Measurements from ENCODE around the gene BMAL2. TPM values are rescaled to one million over a fixed set of nuclear protein-coding genes. Genes with fewer than 3 reads are reported as not detected.

The BMAL2 gene
- 22.3 to 32.6 TPM (median 26.0 TPM) in 5 replicates for total RNA-seq (2022; extraction: Qiagen RNA extraction; ENCODE audit: low read depth)

GRCh38 chr12:27332714-27333402 lies at the start of gene BMAL2:
Gene BMAL2, plus strand, starts transcription at chr12:27332836. Its CDS starts 237 bp downstream, at chr12:27333073.

Other genes starting within 250 kb of the BMAL2 start
- 10.7 to 18.9 TPM (median 12.4 TPM) in 5 replicates for gene STK38L, start 88.5 kb upstream of the BMAL2 start, total RNA-seq (2022; extraction: Qiagen RNA extraction; ENCODE audit: low read depth)
- 0.13 to 0.50 TPM (median 0.24 TPM) in 5 replicates for gene SMCO2, start 113.9 kb downstream of the BMAL2 start, total RNA-seq (2022; extraction: Qiagen RNA extraction; ENCODE audit: low read depth)
- gene PPFIBP1, start 191.4 kb downstream of the BMAL2 start, total RNA-seq (2022; extraction: Qiagen RNA extraction; ENCODE audit: low read depth) = 19.1 to 41.8 TPM (median 28.8 TPM) in 5 replicates